IPS DF 6.9 (cell line): ENCODE measurements around the gene MPIG6B.
A peak's percentile ranks its signal among the peaks of the same experiment; 100 is the strongest.

Experiments used
- DNase-seq: peaks from one replicate; pipeline ENCODE4 v3.0.0-alpha.2; 2013; ENCODE audit warnings: low read depth, low spot score
- H3K27ac ChIP-seq: one replicate; pipeline ENCODE4 v1.5.1; 2013; ENCODE audit warnings: low read length, control low read depth
- H3K27me3 ChIP-seq: 2 replicates; pipeline ENCODE4 v1.6.1; 2013; ENCODE audit warnings: mild to moderate bottlenecking, low read length; ENCODE audit not compliant: control insufficient read depth, insufficient read depth
- H3K36me3 ChIP-seq: 2 replicates; pipeline ENCODE4 v1.6.1; 2013; ENCODE audit warnings: low read length; ENCODE audit not compliant: control insufficient read depth, insufficient read depth
- H3K4me1 ChIP-seq: 2 replicates; pipeline ENCODE4 v1.6.1; 2013; ENCODE audit warnings: low read length; ENCODE audit not compliant: control insufficient read depth, insufficient read depth
- H3K4me3 ChIP-seq: 2 replicates; pipeline ENCODE4 v1.5.1; 2013; ENCODE audit warnings: mild to moderate bottlenecking, low read length
- H3K9me3 ChIP-seq: 2 replicates; pipeline ENCODE4 v1.6.1; 2013; ENCODE audit warnings: low read length, inconsistent platforms; ENCODE audit not compliant: control insufficient read depth, insufficient read depth
- WGBS: extraction: QIAGEN DNeasy Blood & Tissue Kit; methylation state at CpG from one replicate; pipeline ENCODE4 v1.1.7; 2013; ENCODE audit warnings: mixed read lengths, missing lambda C conversion rate; ENCODE audit not compliant: insufficient read length, insufficient coverage; 5-methylcytosine and 5-hydroxymethylcytosine counted together

The MPIG6B gene

GRCh38 chr6:31723245-31723979 is at the start of gene MPIG6B:
MPIG6B (plus strand) TSS chr6:31723373; CDS start chr6:31723384, 11 bp downstream.
- Histone ChIP-seq H3K27me3 (no peaks in the 10 kb centered on the region), H3K27ac (no peak within 1 kb of the TSS), H3K9me3 (no peaks in the 10 kb centered on the region), H3K4me1 (peaks cover 4% of the 10 kb centered on the region; the same call in 1 of the 2 replicates), H3K36me3 (peaks cover 6% of the 10 kb centered on the region; the same call in 1 of the 2 replicates), H3K4me3 (no peak within 1 kb of the TSS)
- DNase-seq = no peak
- WGBS = no CpG with 5 or more reads among the region's 46 CpGs

- Histone ChIP-seq H3K4me3 (no peak overlapping the region), H3K36me3 (peaks cover 6% of the 10 kb centered on the region), H3K4me1 (no peaks in the 10 kb centered on the region), H3K9me3 (no peaks in the 10 kb centered on the region), H3K27ac (no peak overlapping the region), H3K27me3 (0 out of 2 replicates have a peak, but pooled peaks cover under 1% of the 10 kb centered on the region)
- no peak for DNase-seq
- no CpG with 5 or more reads among the region's 4 CpGs for WGBS
These were observed 46.8 kb upstream of the MPIG6B start for GRCh38 chr6:31676322-31676903.

- DNase-seq = no peak
- H3K27me3 ChIP-seq = peaks cover 2% of the 10 kb centered on the region; the same call in 1 of the 2 replicates
- H3K9me3 ChIP-seq = no peaks in the 10 kb centered on the region
- H3K4me1 ChIP-seq = no peaks in the 10 kb centered on the region
- peaks cover 3% of the 10 kb centered on the region for H3K36me3 ChIP-seq
- no CpG with 5 or more reads among the region's 6 CpGs for WGBS
- H3K4me3 ChIP-seq = no peak overlapping the region
- H3K27ac ChIP-seq = no peak overlapping the region
These were observed 46.3 kb upstream of the MPIG6B start for GRCh38 chr6:31676904-31677303.

GRCh38 chr6:31677955-31678354 is 45.2 kb upstream of the MPIG6B start:
- Histone ChIP-seq H3K4me3 (no peak overlapping the region), H3K36me3 (no peaks in the 10 kb centered on the region), H3K9me3 (no peaks in the 10 kb centered on the region), H3K27me3 (peaks cover 2% of the 10 kb centered on the region; the same call in 1 of the 2 replicates), H3K27ac (no peak overlapping the region), H3K4me1 (no peaks in the 10 kb centered on the region)
- DNase-seq = no peak
- WGBS = no CpG with 5 or more reads among the region's 8 CpGs

GRCh38 chr6:31680226-31681134 is 42.7 kb upstream of the MPIG6B start, which contains the start of gene LY6G5C:
LY6G5C (minus strand) TSS chr6:31681067; CDS start chr6:31680373, 694 bp downstream.
- H3K27me3 ChIP-seq = peaks cover 2% of the 10 kb centered on the region; the same call in 1 of the 2 replicates
- no CpG with 5 or more reads among the region's 17 CpGs for WGBS
- peaks cover 1% of the 10 kb centered on the region; the same call in 1 of the 2 replicates for H3K4me1 ChIP-seq
- DNase-seq = no peak
- no peaks in the 10 kb centered on the region for H3K9me3 ChIP-seq
- no peak within 1 kb of the TSS for H3K27ac ChIP-seq
- H3K36me3 ChIP-seq = no peaks in the 10 kb centered on the region
- peak within 1 kb of the TSS; percentile 26; the same call in 1 of the 2 replicates for H3K4me3 ChIP-seq

- DNase-seq = no peak
- Histone ChIP-seq H3K27me3 (peaks cover 2% of the 10 kb centered on the region; the same call in 1 of the 2 replicates), H3K4me3 (peak overlapping the region; percentile 26; the same call in 1 of the 2 replicates), H3K36me3 (no peaks in the 10 kb centered on the region), H3K27ac (no peak overlapping the region), H3K9me3 (no peaks in the 10 kb centered on the region), H3K4me1 (peaks cover 1% of the 10 kb centered on the region; the same call in 1 of the 2 replicates)
- WGBS = no CpG with 5 or more reads among the region's 40 CpGs
These were observed 42.0 kb upstream of the MPIG6B start for GRCh38 chr6:31681135-31681671.

GRCh38 chr6:31683591-31683990 is 39.6 kb upstream of the MPIG6B start:
- H3K4me3 ChIP-seq = peak overlapping the region; percentile 16; the same call in 1 of the 2 replicates
- peaks cover 10% of the 10 kb centered on the region; the same call in 1 of the 2 replicates for H3K36me3 ChIP-seq
- H3K27me3 ChIP-seq = peaks cover 2% of the 10 kb centered on the region; the same call in 1 of the 2 replicates
- no peak for DNase-seq
- no CpG with 5 or more reads among the region's 13 CpGs for WGBS
- no peaks in the 10 kb centered on the region for H3K9me3 ChIP-seq
- H3K27ac ChIP-seq = no peak overlapping the region
- peaks cover 1% of the 10 kb centered on the region; the same call in 1 of the 2 replicates for H3K4me1 ChIP-seq

GRCh38 chr6:31686483-31686882 is 36.7 kb upstream of the MPIG6B start:
- Histone ChIP-seq H3K36me3 (peaks cover 13% of the 10 kb centered on the region), H3K27ac (no peak overlapping the region), H3K27me3 (peaks cover 1% of the 10 kb centered on the region; the same call in 1 of the 2 replicates), H3K9me3 (no peaks in the 10 kb centered on the region), H3K4me3 (no peak overlapping the region), H3K4me1 (peaks cover 1% of the 10 kb centered on the region; the same call in 1 of the 2 replicates)
- WGBS = no CpG with 5 or more reads among the region's 5 CpGs
- DNase-seq = no peak

- Histone ChIP-seq H3K4me1 (peaks cover 1% of the 10 kb centered on the region; the same call in 1 of the 2 replicates), H3K27ac (no peak overlapping the region), H3K4me3 (no peak overlapping the region), H3K27me3 (no peaks in the 10 kb centered on the region), H3K36me3 (peaks cover 13% of the 10 kb centered on the region), H3K9me3 (no peaks in the 10 kb centered on the region)
- no CpG with 5 or more reads among the region's 8 CpGs for WGBS
- no peak for DNase-seq
These were observed 35.9 kb upstream of the MPIG6B start for GRCh38 chr6:31687321-31687720.
